Measurements from ENCODE around the gene CDK14. TPM values are rescaled to one million over a fixed set of nuclear protein-coding genes. Genes with fewer than 3 reads are reported as not detected.

Gene CDK14
- total and polyA plus RNA-seq, 2 donors (not counting 3 experiments of a cell fraction or from before 2014, with no cell fraction given): 5.5 to 34.2 TPM

- POLR2A ChIA-PET: no interaction called here
- no peaks in the 10 kb centered on the region for H4K20me1 ChIP-seq (replicated peaks; ENCODE audit: control insufficient read depth, extremely low read depth, insufficient read depth, low read length)
- no peaks in the 10 kb centered on the region for H3K27me3 ChIP-seq (ENCODE audit: control insufficient read depth in 2 of 2, insufficient read depth in 2 of 2, low read length in 2 of 2)
- no peak overlapping the region for H3K4me2 ChIP-seq (ENCODE audit: insufficient read depth, low read length)
- BruUV-seq (replicated peaks): no TSS peak
- intact Hi-C loops (cut with micrococcal nuclease) (no loop called here), dilution Hi-C loops (cut with MboI; ENCODE audit: extremely low pct_ligation_motif_present, low sequenced_read_pairs) (no loop called here)
- no peak overlapping the region for H3K27ac ChIP-seq (ENCODE audit: insufficient read depth, low read depth, low read length)
- FAIRE-seq (no peak), DNase-seq (ENCODE audit: low read depth, low spot score) (no peak)
- H3K9ac ChIP-seq (replicated peaks; ENCODE audit: extremely low read depth, insufficient read depth, low read length): no peak overlapping the region
- H2AFZ ChIP-seq (ENCODE audit: low read depth, low read length): no peak overlapping the region
- CTCF ChIA-PET: no interaction called here
- H3K4me3 ChIP-seq (replicated peaks in 1 of 3; ENCODE audit: insufficient read depth in 1 of 3, low read depth in 1 of 3, low read length in 3 of 3): no peak overlapping the region
- no peaks in the 10 kb centered on the region for H3K9me1 ChIP-seq (replicated peaks; ENCODE audit: control insufficient read depth, extremely low read depth, insufficient read depth, low read length)
- H3K9me3 ChIP-seq (replicated peaks; ENCODE audit: control insufficient read depth, insufficient read depth, low read length): no peaks in the 10 kb centered on the region
- peaks cover 44% of the 10 kb centered on the region for H3K79me2 ChIP-seq (ENCODE audit: control insufficient read depth, insufficient read depth, low read length)
- TF ChIP-seq MYC (IDR thresholded peaks at IDR 0.05; ENCODE audit: low read depth, low read length) (no peak), FOS (IDR thresholded peaks at IDR 0.05; ENCODE audit: borderline replicate concordance, insufficient read depth, low read length) (no peak), CTCF (IDR thresholded peaks at IDR 0.05; ENCODE audit: extremely low read depth in 1 of 2, insufficient read depth in 1 of 2, low read depth in 1 of 2, low read length in 2 of 2) (no peak), POLR2AphosphoS5 (IDR thresholded peaks at IDR 0.05; ENCODE audit: insufficient read depth, low read depth, low read length) (no peak), JUN (IDR thresholded peaks at IDR 0.05; ENCODE audit: borderline replicate concordance, insufficient read depth, insufficient read length, low read depth) (no peak), POLR2A (IDR thresholded peaks at IDR 0.05; ENCODE audit: low read depth, low read length) (no peak), GATA2 (IDR thresholded peaks at IDR 0.05; ENCODE audit: insufficient read depth, insufficient read length, low read depth, low read length) (no peak), EZH2 (IDR thresholded peaks at IDR 0.05; ENCODE audit: borderline replicate concordance, low read depth, low read length, severe bottlenecking) (no peak)
- TF ChIP-seq, protein P1, sequence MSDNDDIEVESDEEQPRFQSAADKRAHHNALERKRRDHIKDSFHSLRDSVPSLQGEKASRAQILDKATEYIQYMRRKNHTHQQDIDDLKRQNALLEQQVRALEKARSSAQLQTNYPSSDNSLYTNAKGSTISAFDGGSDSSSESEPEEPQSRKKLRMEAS (IDR thresholded peaks at IDR 0.05; ENCODE audit: insufficient read depth, insufficient read length): no peak
- no peaks in the 10 kb centered on the region for H3K36me3 ChIP-seq (ENCODE audit: control insufficient read depth in 2 of 2, extremely low read depth in 1 of 2, insufficient read depth in 2 of 2, low read length in 2 of 2)
- H3K4me1 ChIP-seq (ENCODE audit: control insufficient read depth, extremely low read depth, insufficient read depth, low read length): peaks cover 11% of the 10 kb centered on the region
These were observed 64.0 kb downstream of the CDK14 start for GRCh38 chr7:90660100-90660499.
